Measurements from ENCODE around the gene KLC1. TPM values are rescaled to one million over a fixed set of nuclear protein-coding genes. Genes with fewer than 3 reads are reported as not detected.

KLC1 gene
- total and polyA plus RNA-seq, 2 of the 13 experiments (the other 11 are each of a cell fraction or from before 2014, with no cell fraction given), result 53.2 to 63.5 TPM

- ChIA-PET CTCF (ENCODE audit: low intra/inter-chr PET ratio, low total read pairs) (no interaction called here), POLR2A (no interaction called here)
- ATAC-seq (no peak), FAIRE-seq (no peak), DNase-seq (ENCODE audit: low spot score) (no peak)
- intact Hi-C loops (cut with micrococcal nuclease; ENCODE audit: unreplicated experiment), result no loop called here
- Histone ChIP-seq H3K9ac (ENCODE audit: insufficient read depth, low read depth, low read length) (no peak overlapping the region), H3K79me2 (ENCODE audit: insufficient read depth, low read length) (peaks cover 20% of the 10 kb centered on the region), H3K36me3 (replicated peaks in 1 of 2; ENCODE audit: control insufficient read depth in 1 of 2, insufficient read depth in 2 of 2, low read length in 2 of 2) (peaks cover 23 to 36% of the 10 kb centered on the region in 2 experiments), H3K4me3 (replicated peaks in 1 of 3; ENCODE audit: insufficient read depth in 1 of 3, low read depth in 2 of 3, low read length in 3 of 3) (no peak overlapping the region), H3K9me3 (ENCODE audit: low read length) (no peaks in the 10 kb centered on the region), H3K4me1 (ENCODE audit: insufficient read depth, low read length) (no peaks in the 10 kb centered on the region), H2AFZ (ENCODE audit: low read length) (no peak overlapping the region), H3K27ac (ENCODE audit: extremely low read length, insufficient read depth, low read length) (no peak overlapping the region), H3K27me3 (ENCODE audit: control insufficient read depth in 1 of 2, insufficient read depth in 2 of 2, low read length in 2 of 2) (no peaks in the 10 kb centered on the region), H4K20me1 (ENCODE audit: insufficient read depth, low read length) (peaks cover 5% of the 10 kb centered on the region; the same call in 1 of the 2 replicates), H3K4me2 (ENCODE audit: low read depth, low read length) (no peak overlapping the region)
- 99% methylated on average over 4 of the region's 4 CpGs for WGBS (ENCODE audit: low lambda C conversion rate)
- TF ChIP-seq BHLHE40 (IDR thresholded peaks at IDR 0.05; ENCODE audit: low read length), result no peak
- TF ChIP-seq CAMTA2 (CRISPR knock-in tag; IDR thresholded peaks at IDR 0.05; ENCODE audit: borderline replicate concordance), result no peak
- no peak for TF ChIP-seq ARHGAP35 (CRISPR knock-in tag; IDR thresholded peaks at IDR 0.05; ENCODE audit: borderline replicate concordance)
- no peak for TF ChIP-seq CREBL2 (CRISPR knock-in tag; IDR thresholded peaks at IDR 0.05; ENCODE audit: borderline replicate concordance)
- TF ChIP-seq CCDC6 (CRISPR knock-in tag; IDR thresholded peaks at IDR 0.05), result no peak
- no peak for TF ChIP-seq HBP1 (CRISPR knock-in tag; IDR thresholded peaks at IDR 0.05; ENCODE audit: low read depth)
- no peak for TF ChIP-seq ZNF281 (CRISPR knock-in tag; IDR thresholded peaks at IDR 0.05; ENCODE audit: borderline replicate concordance)
- TF ChIP-seq ZNF678 (CRISPR knock-in tag; IDR thresholded peaks at IDR 0.05), result no peak
- no peak for TF ChIP-seq HMG20A (CRISPR knock-in tag; IDR thresholded peaks at IDR 0.05; ENCODE audit: borderline replicate concordance)
- no peak for TF ChIP-seq ZNF660 (CRISPR knock-in tag; IDR thresholded peaks at IDR 0.05; ENCODE audit: borderline replicate concordance, low read depth)
- TF ChIP-seq TCF7L2 (IDR thresholded peaks at IDR 0.05; ENCODE audit: low read depth, low read length), result no peak
- TF ChIP-seq ZNF501 (CRISPR knock-in tag; IDR thresholded peaks at IDR 0.05), result no peak
- no peak for TF ChIP-seq ZNF563 (CRISPR knock-in tag; IDR thresholded peaks at IDR 0.05)
- no peak for TF ChIP-seq ZNF101 (CRISPR knock-in tag; IDR thresholded peaks at IDR 0.05; ENCODE audit: borderline replicate concordance, low read depth)
- no peak for TF ChIP-seq MIXL1 (CRISPR knock-in tag; IDR thresholded peaks at IDR 0.05)
- no peak for TF ChIP-seq SIX4 (CRISPR knock-in tag; IDR thresholded peaks at IDR 0.05)
- BruUV-seq (replicated peaks), result no TSS peak
- in situ Hi-C loops (cut with HindIII; ENCODE audit: extremely low pct_ligation_motif_present, low pct_unique_long_range_greater_than_20kb), result no loop called here
Measured at GRCh38 chr14:103653805-103654204, 24.8 kb downstream of the KLC1 start.

Measured in HepG2 (cell line).